ENCODE data around the gene TP53. TPM values are rescaled to one million over a fixed set of nuclear protein-coding genes. Genes with fewer than 3 reads are reported as not detected.

Gene TP53
- total and polyA plus RNA-seq, 2 of the 4 experiments (the other 2 are of a cell fraction), result 31.2 to 48.5 TPM

DNA sequence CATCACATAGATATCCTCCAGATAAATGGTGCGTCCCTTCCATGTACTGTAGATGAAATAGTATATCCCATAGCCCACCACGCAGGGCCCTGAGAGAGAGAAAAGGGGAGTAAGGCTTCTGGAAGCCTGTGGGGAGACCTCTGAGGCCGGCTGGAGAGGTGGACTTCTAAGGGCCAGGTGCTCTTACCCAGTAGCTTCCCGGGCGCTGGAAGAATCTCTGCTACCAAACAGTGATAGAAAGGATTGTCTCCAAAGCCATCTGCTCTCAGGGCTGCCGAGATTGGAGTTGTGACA is 60.4 kb downstream of the TP53 start:
- Histone ChIP-seq H2AK9ac (replicated peaks; ENCODE audit: low read depth, low read length, poor library complexity) (peak overlapping the region; percentile 8), H3K56ac (ENCODE audit: extremely low read depth, insufficient read depth, low read length) (peak overlapping the region; percentile 19; the same call in 1 of the 2 replicates), H4K91ac (ENCODE audit: insufficient read depth, low read depth, low read length) (no peak overlapping the region), H3K4me2 (ENCODE audit: low read depth, low read length) (peak overlapping the region; percentile 91), H3K9ac (ENCODE audit: low read depth, low read length) (peak overlapping the region; percentile 98), H3K9me3 (ENCODE audit: control insufficient read depth, insufficient read depth, low read length) (no peaks in the 10 kb centered on the region), H3K4ac (ENCODE audit: low read depth, low read length) (peak overlapping the region; percentile 84), H3K4me1 (ENCODE audit: control insufficient read depth, insufficient read depth, low read length) (peaks cover 4% of the 10 kb centered on the region; the same call in 1 of the 2 replicates), H3K36me3 (ENCODE audit: control insufficient read depth, insufficient read depth, low read length) (peaks cover 4% of the 10 kb centered on the region), H3K27me3 (ENCODE audit: control insufficient read depth, insufficient read depth, low read length) (no peaks in the 10 kb centered on the region), H2BK15ac (ENCODE audit: low read depth, low read length) (no peak overlapping the region), H3K9me1 (ENCODE audit: insufficient read depth, low read length) (no peaks in the 10 kb centered on the region), H3K18ac (ENCODE audit: low read depth, low read length) (peak overlapping the region; percentile 27; the same call in 1 of the 2 replicates), H2AK5ac (ENCODE audit: low read depth, low read length) (0 out of 2 replicates have a peak overlapping the region, but pooled peaks have one; percentile 38), H3K27ac (ENCODE audit: insufficient read depth, low read length) (peak overlapping the region; percentile 98), H3K79me1 (ENCODE audit: low read depth in 1 of 2, low read length in 2 of 2) (peaks cover 6 to 12% of the 10 kb centered on the region in 2 experiments), H2BK20ac (ENCODE audit: low read depth, low read length) (no peak overlapping the region), H2AFZ (replicated peaks; ENCODE audit: low read length, poor library complexity) (peak overlapping the region; percentile 85), H2BK5ac (ENCODE audit: low read depth, low read length, poor library complexity, severe bottlenecking) (peak overlapping the region; percentile 86), H4K5ac (ENCODE audit: low read depth, low read length) (peak overlapping the region; percentile 43; the same call in 1 of the 2 replicates), H3K23ac (ENCODE audit: low read depth, low read length) (peak overlapping the region; percentile 61), H2BK120ac (ENCODE audit: low read depth, low read length) (no peak overlapping the region), H3K4me3 (ENCODE audit: insufficient read depth, low read depth, low read length) (peak overlapping the region; percentile 86), H4K20me1 (ENCODE audit: insufficient read depth, low read length) (no peaks in the 10 kb centered on the region), H3K14ac (replicated peaks; ENCODE audit: low read depth, low read length) (peak overlapping the region; percentile 86), H4K8ac (ENCODE audit: low read depth in 2 of 2, low read length in 2 of 2) (peak overlapping the region; percentile 37 to 84; a peak in 2 of 4 replicates)
- dilution Hi-C loops (cut with HindIII; ENCODE audit: low sequenced_read_pairs, unreplicated experiment), result no loop called here
- ATAC-seq (ENCODE audit: low read depth) (peak; percentile 1), DNase-seq (no peak)
- intact Hi-C loops (cut with micrococcal nuclease), result no loop called here
- CTCF ChIA-PET, result interaction anchor here (0.7 to 1.6 kb wide), 3 partner anchors 12 to 61 kb away, joined by 3 to 14 read pairs (median 4); partner anchors contain the start of genes FXR2 and TP53
- no CpG with 5 or more reads among the region's 6 CpGs for WGBS, 2 experiments (ENCODE audit: extremely low coverage in 2 of 2, insufficient read length in 1 of 2)
- BruUV-seq (replicated peaks), result no TSS peak
- POLR2A ChIA-PET (ENCODE audit: unreplicated experiment), result no interaction called here
- in situ Hi-C loops (cut with MboI; ENCODE audit: low sequenced_read_pairs), result no loop called here
- TF ChIP-seq USF2 (IDR thresholded peaks at IDR 0.05; ENCODE audit: low read depth, low read length) (no peak), RFX5 (IDR thresholded peaks at IDR 0.05; ENCODE audit: low read depth, low read length) (no peak), RAD21 (IDR thresholded peaks at IDR 0.05; ENCODE audit: low read length) (no peak), CTCF (conservative IDR thresholded peaks at IDR 0.05; ENCODE audit: low read depth, low read length) (no peak), CEBPB (IDR thresholded peaks at IDR 0.05; ENCODE audit: low read depth, low read length) (no peak), POLR2A (IDR thresholded peaks at IDR 0.05; ENCODE audit: low read depth, low read length) (no peak), BHLHE40 (IDR thresholded peaks at IDR 0.05; ENCODE audit: low read depth, low read length) (no peak), SMC3 (IDR thresholded peaks at IDR 0.05; ENCODE audit: low read depth, low read length) (no peak), NFE2L2 (IDR thresholded peaks at IDR 0.05; ENCODE audit: low read depth, low read length) (no peak), CHD1 (IDR thresholded peaks at IDR 0.05; ENCODE audit: low read depth, low read length) (no peak), MAFK (IDR thresholded peaks at IDR 0.05; ENCODE audit: low read depth, low read length) (no peak), MXI1 (IDR thresholded peaks at IDR 0.05; ENCODE audit: borderline replicate concordance, low read depth, low read length) (no peak), RCOR1 (IDR thresholded peaks at IDR 0.05; ENCODE audit: insufficient replicate concordance, low read length) (no peak), FOS (IDR thresholded peaks at IDR 0.05; ENCODE audit: low read depth, low read length) (no peak)
- TF ChIP-seq, protein P1, sequence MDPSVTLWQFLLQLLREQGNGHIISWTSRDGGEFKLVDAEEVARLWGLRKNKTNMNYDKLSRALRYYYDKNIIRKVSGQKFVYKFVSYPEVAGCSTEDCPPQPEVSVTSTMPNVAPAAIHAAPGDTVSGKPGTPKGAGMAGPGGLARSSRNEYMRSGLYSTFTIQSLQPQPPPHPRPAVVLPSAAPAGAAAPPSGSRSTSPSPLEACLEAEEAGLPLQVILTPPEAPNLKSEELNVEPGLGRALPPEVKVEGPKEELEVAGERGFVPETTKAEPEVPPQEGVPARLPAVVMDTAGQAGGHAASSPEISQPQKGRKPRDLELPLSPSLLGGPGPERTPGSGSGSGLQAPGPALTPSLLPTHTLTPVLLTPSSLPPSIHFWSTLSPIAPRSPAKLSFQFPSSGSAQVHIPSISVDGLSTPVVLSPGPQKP (IDR thresholded peaks at IDR 0.05; ENCODE audit: borderline replicate concordance, low read depth, low read length), result no peak
